Suprapubic skin (tissue), 3 donors: ENCODE results near the gene UNC93A.

Experiments used
- EP300 ChIP-seq: sonication (generic); formaldehyde crosslinking; IDR thresholded peaks from one replicate; pipeline ENCODE4 v1.6.1; 2017; ENCODE audit warnings: antibody characterized with exemption
- POLR2A ChIP-seq, 2 donors: fragments of 450-650 bp; IDR thresholded peaks; one replicate each; pipeline ENCODE4 v1.6.1; 2017; ENCODE audit warnings: antibody characterized with exemption in 2 of 2, mild to moderate bottlenecking in 2 of 2, moderate library complexity in 2 of 2
- TF ChIP-seq, protein P1 (sequence below), 2 donors: fragments of 200-600 bp in 1 of 2; fragments of 450-650 bp in 1 of 2; sonication (generic) in 1 of 2; IDR thresholded peaks; one replicate each; pipeline ENCODE4 v1.5.1; 2016 to 2019; ENCODE audit warnings: antibody characterized with exemption in 2 of 2, mild to moderate bottlenecking in 1 of 2, moderate library complexity in 1 of 2

DNA sequence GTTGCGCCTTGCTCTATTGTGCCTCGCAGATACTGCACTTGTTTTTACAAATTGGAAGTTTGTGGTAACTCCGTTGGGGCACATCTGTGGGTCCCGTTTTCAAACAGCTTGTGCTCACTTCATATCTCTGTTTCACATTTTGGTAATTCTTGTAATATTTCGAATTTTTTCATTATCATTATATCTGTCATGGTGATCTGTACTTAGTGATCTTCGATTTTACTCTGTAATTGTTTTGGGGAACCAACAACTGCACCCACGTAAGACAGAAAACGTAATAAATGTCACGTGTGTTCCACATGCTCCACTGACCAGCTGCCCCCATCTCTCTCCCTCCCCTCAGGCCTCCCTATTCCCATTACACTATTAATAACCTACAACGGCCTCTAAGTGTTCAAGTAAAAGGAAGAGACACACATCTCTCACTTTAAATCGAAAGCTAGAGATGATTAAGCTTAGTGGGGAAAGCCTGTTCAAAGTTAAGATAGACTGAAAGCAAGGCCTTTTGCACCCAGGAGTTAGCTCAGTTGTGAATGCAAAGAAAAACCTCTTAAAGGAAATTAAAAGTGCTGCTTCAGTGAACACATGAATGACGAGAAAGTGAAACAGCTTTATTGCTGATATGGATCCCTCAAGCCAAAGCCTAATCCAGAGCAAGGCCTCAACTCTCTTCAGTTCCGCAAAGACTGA lies 60.7 kb downstream of the UNC93A start:
- no peak for TF ChIP-seq POLR2A (IDR thresholded peaks at IDR 0.05)
- no peak for TF ChIP-seq EP300
- TF ChIP-seq, protein P1, sequence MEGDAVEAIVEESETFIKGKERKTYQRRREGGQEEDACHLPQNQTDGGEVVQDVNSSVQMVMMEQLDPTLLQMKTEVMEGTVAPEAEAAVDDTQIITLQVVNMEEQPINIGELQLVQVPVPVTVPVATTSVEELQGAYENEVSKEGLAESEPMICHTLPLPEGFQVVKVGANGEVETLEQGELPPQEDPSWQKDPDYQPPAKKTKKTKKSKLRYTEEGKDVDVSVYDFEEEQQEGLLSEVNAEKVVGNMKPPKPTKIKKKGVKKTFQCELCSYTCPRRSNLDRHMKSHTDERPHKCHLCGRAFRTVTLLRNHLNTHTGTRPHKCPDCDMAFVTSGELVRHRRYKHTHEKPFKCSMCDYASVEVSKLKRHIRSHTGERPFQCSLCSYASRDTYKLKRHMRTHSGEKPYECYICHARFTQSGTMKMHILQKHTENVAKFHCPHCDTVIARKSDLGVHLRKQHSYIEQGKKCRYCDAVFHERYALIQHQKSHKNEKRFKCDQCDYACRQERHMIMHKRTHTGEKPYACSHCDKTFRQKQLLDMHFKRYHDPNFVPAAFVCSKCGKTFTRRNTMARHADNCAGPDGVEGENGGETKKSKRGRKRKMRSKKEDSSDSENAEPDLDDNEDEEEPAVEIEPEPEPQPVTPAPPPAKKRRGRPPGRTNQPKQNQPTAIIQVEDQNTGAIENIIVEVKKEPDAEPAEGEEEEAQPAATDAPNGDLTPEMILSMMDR (IDR thresholded peaks at IDR 0.05), result no peak
